ENCODE data around the gene GPRC5D. TPM values are rescaled to one million over a fixed set of nuclear protein-coding genes. Genes with fewer than 3 reads are reported as not detected.

GPRC5D gene
- total RNA-seq, 4 donors from 2014 or later, result 2.2 to 97.6 (median 13.4) TPM; not detected in 1

DNA sequence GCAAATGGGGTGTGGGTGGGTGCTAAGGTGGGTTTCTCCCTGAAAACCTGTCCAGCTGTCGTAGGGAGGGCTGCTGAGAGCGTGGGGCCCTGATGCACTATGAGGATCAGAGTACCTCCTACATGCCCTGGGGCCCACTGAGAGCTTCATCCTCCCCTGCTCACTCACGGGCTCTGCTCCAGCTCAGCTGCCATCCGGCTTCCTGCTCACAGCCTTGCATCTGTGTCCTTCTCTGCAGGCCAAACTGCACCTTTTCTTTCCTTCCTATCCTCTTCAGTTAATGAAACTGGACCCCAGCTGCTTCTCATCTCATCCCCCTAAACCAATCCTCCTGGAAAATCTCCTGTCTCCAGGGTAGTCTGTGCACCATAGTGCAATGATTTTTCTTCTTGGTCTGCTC lies 22.2 kb upstream of the GPRC5D start:
- Histone ChIP-seq H3K9me3 (no peaks in the 10 kb centered on the region), H3K4me1 (peaks cover 20% of the 10 kb centered on the region), H3K27me3 (no peaks in the 10 kb centered on the region), H3K27ac (no peak overlapping the region), H3K4me3 (no peak overlapping the region), H3K36me3 (peaks cover 47% of the 10 kb centered on the region)
- 91% methylated on average over 4 of the region's 4 CpGs for WGBS
- no peak for DNase-seq (ENCODE audit: low spot score in 2 of 2)
- TF ChIP-seq EP300 (IDR thresholded peaks at IDR 0.05) (no peak), POLR2A (IDR thresholded peaks at IDR 0.05) (no peak), POLR2AphosphoS5 (IDR thresholded peaks at IDR 0.05) (no peak)
- TF ChIP-seq, protein P1, sequence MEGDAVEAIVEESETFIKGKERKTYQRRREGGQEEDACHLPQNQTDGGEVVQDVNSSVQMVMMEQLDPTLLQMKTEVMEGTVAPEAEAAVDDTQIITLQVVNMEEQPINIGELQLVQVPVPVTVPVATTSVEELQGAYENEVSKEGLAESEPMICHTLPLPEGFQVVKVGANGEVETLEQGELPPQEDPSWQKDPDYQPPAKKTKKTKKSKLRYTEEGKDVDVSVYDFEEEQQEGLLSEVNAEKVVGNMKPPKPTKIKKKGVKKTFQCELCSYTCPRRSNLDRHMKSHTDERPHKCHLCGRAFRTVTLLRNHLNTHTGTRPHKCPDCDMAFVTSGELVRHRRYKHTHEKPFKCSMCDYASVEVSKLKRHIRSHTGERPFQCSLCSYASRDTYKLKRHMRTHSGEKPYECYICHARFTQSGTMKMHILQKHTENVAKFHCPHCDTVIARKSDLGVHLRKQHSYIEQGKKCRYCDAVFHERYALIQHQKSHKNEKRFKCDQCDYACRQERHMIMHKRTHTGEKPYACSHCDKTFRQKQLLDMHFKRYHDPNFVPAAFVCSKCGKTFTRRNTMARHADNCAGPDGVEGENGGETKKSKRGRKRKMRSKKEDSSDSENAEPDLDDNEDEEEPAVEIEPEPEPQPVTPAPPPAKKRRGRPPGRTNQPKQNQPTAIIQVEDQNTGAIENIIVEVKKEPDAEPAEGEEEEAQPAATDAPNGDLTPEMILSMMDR (IDR thresholded peaks at IDR 0.05), result no peak

GRCh38 chr12:12973019-12973418 lies 21.0 kb upstream of the GPRC5D start:
- no peaks in the 10 kb centered on the region for H3K27me3 ChIP-seq
- no peaks in the 10 kb centered on the region for H3K9me3 ChIP-seq
- DNase-seq (ENCODE audit: low spot score in 2 of 2), result no peak
- H3K4me1 ChIP-seq, result peaks cover 17% of the 10 kb centered on the region
- H3K4me3 ChIP-seq, result no peak overlapping the region
- no peak overlapping the region for H3K27ac ChIP-seq
- H3K36me3 ChIP-seq, result peaks cover 47% of the 10 kb centered on the region
- WGBS, result 97% methylated on average over 2 of the region's 2 CpGs
- TF ChIP-seq, protein P1 (IDR thresholded peaks at IDR 0.05), result no peak
- TF ChIP-seq EP300 (IDR thresholded peaks at IDR 0.05), result no peak
- TF ChIP-seq POLR2AphosphoS5 (IDR thresholded peaks at IDR 0.05), result no peak
- TF ChIP-seq POLR2A (IDR thresholded peaks at IDR 0.05), result no peak

DNA sequence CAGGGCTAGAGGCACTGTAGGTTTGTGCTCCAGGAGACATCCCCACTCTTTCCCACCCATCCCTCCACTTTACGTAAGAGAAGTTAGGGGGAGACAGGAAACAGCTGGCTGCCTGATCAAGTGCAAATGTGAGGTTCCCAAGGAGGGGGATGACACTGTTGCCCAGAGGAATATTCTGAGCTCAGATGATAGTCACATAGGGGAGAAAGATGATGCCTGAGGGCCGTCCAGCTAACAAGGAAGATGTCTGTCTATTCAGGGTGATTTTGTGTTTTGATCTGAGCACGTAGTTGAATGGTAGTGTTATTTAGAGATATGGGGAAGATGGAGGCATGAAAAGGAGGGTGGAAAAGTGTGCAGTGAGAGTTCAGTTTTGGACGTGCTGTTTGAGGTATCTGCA lies 13.9 kb upstream of the GPRC5D start:
- TF ChIP-seq EP300 (IDR thresholded peaks at IDR 0.05), result no peak
- TF ChIP-seq, protein P1 (IDR thresholded peaks at IDR 0.05), result no peak
- TF ChIP-seq POLR2AphosphoS5 (IDR thresholded peaks at IDR 0.05), result no peak
- TF ChIP-seq POLR2A (IDR thresholded peaks at IDR 0.05), result no peak
- no peak overlapping the region for H3K27ac ChIP-seq
- H3K4me1 ChIP-seq, result no peaks in the 10 kb centered on the region
- H3K4me3 ChIP-seq, result no peak overlapping the region
- no peak for DNase-seq (ENCODE audit: low spot score in 2 of 2)
- peaks cover 9% of the 10 kb centered on the region for H3K36me3 ChIP-seq
- H3K27me3 ChIP-seq, result no peaks in the 10 kb centered on the region
- WGBS, result 73% methylated on average over 4 of the region's 4 CpGs
- no peaks in the 10 kb centered on the region for H3K9me3 ChIP-seq

DNA sequence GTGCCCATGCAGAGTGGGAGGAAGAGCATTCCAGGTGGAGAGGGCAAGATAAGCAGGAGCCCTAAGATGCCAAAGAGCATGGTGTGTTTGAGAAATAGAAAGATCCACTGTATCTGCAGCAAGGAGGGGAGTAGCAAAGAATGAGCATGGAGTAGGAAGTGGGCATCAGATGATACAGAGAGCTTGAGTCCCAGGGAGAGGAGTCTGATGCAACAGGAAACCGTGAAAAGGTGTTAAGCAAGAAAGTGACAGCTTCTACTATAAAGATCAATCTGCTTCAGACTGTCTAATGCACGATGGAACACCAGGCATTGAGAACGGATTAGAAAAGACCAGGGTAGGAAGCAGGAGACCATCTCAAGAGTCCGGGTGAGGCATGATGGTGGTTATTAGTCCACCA lies 12.3 kb upstream of the GPRC5D start:
- 78% methylated on average over 4 of the region's 4 CpGs for WGBS
- Histone ChIP-seq H3K36me3 (peaks cover 5% of the 10 kb centered on the region), H3K4me1 (no peaks in the 10 kb centered on the region), H3K9me3 (no peaks in the 10 kb centered on the region), H3K27ac (no peak overlapping the region), H3K27me3 (no peaks in the 10 kb centered on the region), H3K4me3 (no peak overlapping the region)
- no peak for DNase-seq (ENCODE audit: low spot score in 2 of 2)
- TF ChIP-seq EP300 (IDR thresholded peaks at IDR 0.05) (no peak), POLR2AphosphoS5 (IDR thresholded peaks at IDR 0.05) (no peak), POLR2A (IDR thresholded peaks at IDR 0.05) (no peak)
- TF ChIP-seq, protein P1 (IDR thresholded peaks at IDR 0.05), result no peak

- no peaks in the 10 kb centered on the region for H3K4me1 ChIP-seq
- H3K27ac ChIP-seq, result no peak overlapping the region
- no peaks in the 10 kb centered on the region for H3K27me3 ChIP-seq
- no peak overlapping the region for H3K4me3 ChIP-seq
- no peak for DNase-seq (ENCODE audit: low spot score in 2 of 2)
- H3K36me3 ChIP-seq, result no peaks in the 10 kb centered on the region
- WGBS, result 80% methylated on average over 5 of the region's 5 CpGs
- no peak for TF ChIP-seq POLR2AphosphoS5 (IDR thresholded peaks at IDR 0.05)
- no peak for TF ChIP-seq EP300 (IDR thresholded peaks at IDR 0.05)
- H3K9me3 ChIP-seq, result no peaks in the 10 kb centered on the region
Observed at GRCh38 chr12:12960639-12961209, 8.8 kb upstream of the GPRC5D start.

GRCh38 chr12:12958886-12959285 lies 6.9 kb upstream of the GPRC5D start:
- TF ChIP-seq EP300 (IDR thresholded peaks at IDR 0.05), result no peak
- TF ChIP-seq POLR2A (IDR thresholded peaks at IDR 0.05), result no peak
- no peak for TF ChIP-seq POLR2AphosphoS5 (IDR thresholded peaks at IDR 0.05)
- TF ChIP-seq, protein P1 (IDR thresholded peaks at IDR 0.05), result no peak
- no peak overlapping the region for H3K27ac ChIP-seq
- 70% methylated on average over 7 of the region's 7 CpGs for WGBS
- no peaks in the 10 kb centered on the region for H3K4me1 ChIP-seq
- no peaks in the 10 kb centered on the region for H3K9me3 ChIP-seq
- H3K36me3 ChIP-seq, result no peaks in the 10 kb centered on the region
- no peak for DNase-seq (ENCODE audit: low spot score in 2 of 2)
- H3K27me3 ChIP-seq, result no peaks in the 10 kb centered on the region
- H3K4me3 ChIP-seq, result no peak overlapping the region
